ENCODE data around the gene PTPA.

PTPA gene

GRCh38 chr9:129095170-129095667, 16.0 kb upstream of the PTPA start:
- no peaks in the 10 kb centered on the region for H3K27me3 ChIP-seq (ENCODE audit: control insufficient read depth in 3 of 3, insufficient read depth in 3 of 3, low read depth in 1 of 3, low read length in 3 of 3)
- H3K4me3 ChIP-seq (ENCODE audit: low read length in 2 of 2) = peak overlapping the region in 1 of 2 donors; percentile 35
- no peak overlapping the region for H2AK5ac ChIP-seq (ENCODE audit: low read depth, low read length)
- H2BK5ac ChIP-seq (ENCODE audit: low read length) = peak overlapping the region; percentile 87
- no peak overlapping the region for H2BK120ac ChIP-seq (ENCODE audit: low read depth, low read length)
- H3K18ac ChIP-seq (ENCODE audit: low read length) = no peak overlapping the region
- no peak overlapping the region for H2AFZ ChIP-seq (ENCODE audit: low read length)
- H3K9ac ChIP-seq (ENCODE audit: low read depth, low read length, poor library complexity) = no peak overlapping the region
- no peak overlapping the region for H3K4ac ChIP-seq (ENCODE audit: low read length)
- H4K8ac ChIP-seq (ENCODE audit: low read depth, low read length) = peak overlapping the region; percentile 65
- no peak overlapping the region for H4K91ac ChIP-seq (ENCODE audit: low read depth, low read length, poor library complexity)
- no peaks in the 10 kb centered on the region for H3K4me1 ChIP-seq (ENCODE audit: control insufficient read depth in 2 of 2, insufficient read depth in 1 of 2, low read depth in 1 of 2, low read length in 2 of 2)
- H3K4me2 ChIP-seq (ENCODE audit: insufficient read depth, low read length, poor library complexity, severe bottlenecking) = no peak overlapping the region
- no peaks in the 10 kb centered on the region for H3K79me1 ChIP-seq (ENCODE audit: low read depth, low read length)
- no peak overlapping the region for H3K27ac ChIP-seq (replicated peaks; ENCODE audit: low read length)
- H2BK15ac ChIP-seq (ENCODE audit: low read length) = no peak overlapping the region
- no peak for DNase-seq (ENCODE audit: low spot score)
- peaks cover 4 to 21% of the 10 kb centered on the region in 2 donors for H3K36me3 ChIP-seq (replicated peaks in 1 of 2; ENCODE audit: control insufficient read depth in 2 of 2, insufficient read depth in 2 of 2, low read length in 2 of 2)
- no CpG with 5 or more reads among the region's 21 CpGs for WGBS, 2 donors (ENCODE audit: extremely low coverage in 2 of 2, insufficient read length in 2 of 2, insufficient replicate concordance in 1 of 2)
- peak overlapping the region; percentile 65 for H3K23ac ChIP-seq (ENCODE audit: low read depth, low read length, poor library complexity)
- H2BK12ac ChIP-seq (ENCODE audit: low read length) = peak overlapping the region; percentile 22
- H3K9me3 ChIP-seq (replicated peaks in 1 of 2; ENCODE audit: control insufficient read depth in 2 of 2, insufficient read depth in 1 of 2, low read depth in 1 of 2, low read length in 2 of 2) = no peaks in the 10 kb centered on the region
- H3K14ac ChIP-seq (ENCODE audit: low read length) = peak overlapping the region; percentile 38

- Histone ChIP-seq H3K79me1 (ENCODE audit: low read depth, low read length) (no peaks in the 10 kb centered on the region), H3K4me1 (ENCODE audit: control insufficient read depth in 2 of 2, insufficient read depth in 1 of 2, low read depth in 1 of 2, low read length in 2 of 2) (no peaks in the 10 kb centered on the region), H3K23ac (ENCODE audit: low read depth, low read length, poor library complexity) (peak overlapping the region; percentile 85), H2BK5ac (ENCODE audit: low read length) (no peak overlapping the region), H3K36me3 (replicated peaks in 1 of 2; ENCODE audit: control insufficient read depth in 2 of 2, insufficient read depth in 2 of 2, low read length in 2 of 2) (peaks cover 0 to 14% of the 10 kb centered on the region in 2 donors), H3K14ac (ENCODE audit: low read length) (no peak overlapping the region), H3K4me3 (ENCODE audit: low read length in 2 of 2) (no peak overlapping the region), H4K8ac (ENCODE audit: low read depth, low read length) (no peak overlapping the region), H3K4me2 (ENCODE audit: insufficient read depth, low read length, poor library complexity, severe bottlenecking) (no peak overlapping the region), H2AK5ac (ENCODE audit: low read depth, low read length) (peak overlapping the region; percentile 56), H2BK15ac (ENCODE audit: low read length) (no peak overlapping the region), H3K9me3 (replicated peaks in 1 of 2; ENCODE audit: control insufficient read depth in 2 of 2, insufficient read depth in 1 of 2, low read depth in 1 of 2, low read length in 2 of 2) (no peaks in the 10 kb centered on the region), H2AFZ (ENCODE audit: low read length) (no peak overlapping the region), H2BK12ac (ENCODE audit: low read length) (no peak overlapping the region), H3K9ac (ENCODE audit: low read depth, low read length, poor library complexity) (peak overlapping the region; percentile 44), H3K27ac (replicated peaks; ENCODE audit: low read length) (no peak overlapping the region), H3K27me3 (ENCODE audit: control insufficient read depth in 3 of 3, insufficient read depth in 3 of 3, low read depth in 1 of 3, low read length in 3 of 3) (no peaks in the 10 kb centered on the region), H3K18ac (ENCODE audit: low read length) (peak overlapping the region; percentile 83), H3K4ac (ENCODE audit: low read length) (peak overlapping the region; percentile 84), H2BK120ac (ENCODE audit: low read depth, low read length) (no peak overlapping the region), H4K91ac (ENCODE audit: low read depth, low read length, poor library complexity) (no peak overlapping the region)
- WGBS, 2 donors (ENCODE audit: extremely low coverage in 2 of 2, insufficient read length in 2 of 2, insufficient replicate concordance in 1 of 2) = no CpG with 5 or more reads among the region's 12 CpGs
- no peak for DNase-seq (ENCODE audit: low spot score)
Observed at GRCh38 chr9:129095908-129096307, 15.3 kb upstream of the PTPA start.

DNA sequence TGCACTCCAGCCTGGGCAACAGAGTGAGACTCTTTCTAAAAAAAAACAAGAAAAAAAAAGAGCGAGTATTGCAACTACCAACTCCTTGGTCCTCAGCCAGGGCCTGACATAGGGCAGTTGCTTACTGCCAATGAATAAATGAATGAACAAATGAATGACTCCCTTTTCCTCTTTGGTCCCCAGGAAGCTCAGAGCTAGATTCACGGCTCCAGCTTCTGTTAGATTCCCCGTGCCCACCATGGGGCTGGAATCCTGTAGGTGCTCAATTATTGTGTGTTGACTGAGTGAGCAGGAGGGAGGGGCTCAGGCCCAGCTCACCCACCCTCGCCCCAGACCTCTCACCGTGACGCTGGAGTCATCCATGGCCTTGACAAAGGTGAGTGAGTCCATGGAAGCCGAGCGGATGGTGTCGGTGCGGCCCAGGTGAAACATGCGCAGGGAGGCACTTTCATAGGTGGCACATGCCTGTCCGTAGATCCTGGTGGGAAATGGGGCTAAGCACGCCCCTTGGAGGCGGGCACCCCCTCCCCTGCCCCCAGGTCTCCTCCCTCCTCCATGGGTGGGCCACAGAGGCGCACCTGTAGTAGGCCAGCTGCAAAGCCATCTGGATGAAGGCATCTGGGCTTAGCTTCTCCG, 13.4 kb upstream of the PTPA start:
- no peak overlapping the region for H2BK15ac ChIP-seq (ENCODE audit: low read length)
- H3K23ac ChIP-seq (ENCODE audit: low read depth, low read length, poor library complexity) = peak overlapping the region; percentile 60
- no peak overlapping the region for H3K18ac ChIP-seq (ENCODE audit: low read length)
- H2AFZ ChIP-seq (ENCODE audit: low read length) = no peak overlapping the region
- H3K79me1 ChIP-seq (ENCODE audit: low read depth, low read length) = peaks cover 2% of the 10 kb centered on the region
- no peak overlapping the region for H3K4me2 ChIP-seq (ENCODE audit: insufficient read depth, low read length, poor library complexity, severe bottlenecking)
- no peak overlapping the region for H3K9ac ChIP-seq (ENCODE audit: low read depth, low read length, poor library complexity)
- H2BK5ac ChIP-seq (ENCODE audit: low read length) = no peak overlapping the region
- H2AK5ac ChIP-seq (ENCODE audit: low read depth, low read length) = no peak overlapping the region
- no peak overlapping the region for H3K14ac ChIP-seq (ENCODE audit: low read length)
- no peak for DNase-seq (ENCODE audit: low spot score)
- H3K27ac ChIP-seq (replicated peaks; ENCODE audit: low read length) = no peak overlapping the region
- H4K8ac ChIP-seq (ENCODE audit: low read depth, low read length) = no peak overlapping the region
- H3K36me3 ChIP-seq (replicated peaks in 1 of 2; ENCODE audit: control insufficient read depth in 2 of 2, insufficient read depth in 2 of 2, low read length in 2 of 2) = peaks cover 0 to 13% of the 10 kb centered on the region in 2 donors
- no peaks in the 10 kb centered on the region for H3K4me1 ChIP-seq (ENCODE audit: control insufficient read depth in 2 of 2, insufficient read depth in 1 of 2, low read depth in 1 of 2, low read length in 2 of 2)
- no CpG with 5 or more reads among the region's 16 CpGs for WGBS, 2 donors (ENCODE audit: extremely low coverage in 2 of 2, insufficient read length in 2 of 2, insufficient replicate concordance in 1 of 2)
- H3K4me3 ChIP-seq (ENCODE audit: low read length in 2 of 2) = no peak overlapping the region
- no peaks in the 10 kb centered on the region for H3K27me3 ChIP-seq (ENCODE audit: control insufficient read depth in 3 of 3, insufficient read depth in 3 of 3, low read depth in 1 of 3, low read length in 3 of 3)
- H3K9me3 ChIP-seq (replicated peaks in 1 of 2; ENCODE audit: control insufficient read depth in 2 of 2, insufficient read depth in 1 of 2, low read depth in 1 of 2, low read length in 2 of 2) = no peaks in the 10 kb centered on the region
- H2BK12ac ChIP-seq (ENCODE audit: low read length) = no peak overlapping the region
- no peak overlapping the region for H2BK120ac ChIP-seq (ENCODE audit: low read depth, low read length)
- H4K91ac ChIP-seq (ENCODE audit: low read depth, low read length, poor library complexity) = no peak overlapping the region
- no peak overlapping the region for H3K4ac ChIP-seq (ENCODE audit: low read length)

GRCh38 chr9:129098328-129098727, 12.9 kb upstream of the PTPA start:
- WGBS, 2 donors (ENCODE audit: extremely low coverage in 2 of 2, insufficient read length in 2 of 2, insufficient replicate concordance in 1 of 2) = no CpG with 5 or more reads among the region's 11 CpGs
- no peak overlapping the region for H2BK5ac ChIP-seq (ENCODE audit: low read length)
- no peak overlapping the region for H3K4me2 ChIP-seq (ENCODE audit: insufficient read depth, low read length, poor library complexity, severe bottlenecking)
- H2AK5ac ChIP-seq (ENCODE audit: low read depth, low read length) = no peak overlapping the region
- no peak overlapping the region for H4K91ac ChIP-seq (ENCODE audit: low read depth, low read length, poor library complexity)
- no peak overlapping the region for H3K18ac ChIP-seq (ENCODE audit: low read length)
- no peak overlapping the region for H3K4ac ChIP-seq (ENCODE audit: low read length)
- H3K23ac ChIP-seq (ENCODE audit: low read depth, low read length, poor library complexity) = peak overlapping the region; percentile 60
- peaks cover 0 to 13% of the 10 kb centered on the region in 2 donors for H3K36me3 ChIP-seq (replicated peaks in 1 of 2; ENCODE audit: control insufficient read depth in 2 of 2, insufficient read depth in 2 of 2, low read length in 2 of 2)
- H3K4me3 ChIP-seq (ENCODE audit: low read length in 2 of 2) = no peak overlapping the region
- no peak overlapping the region for H2BK120ac ChIP-seq (ENCODE audit: low read depth, low read length)
- H2BK12ac ChIP-seq (ENCODE audit: low read length) = no peak overlapping the region
- no peaks in the 10 kb centered on the region for H3K9me3 ChIP-seq (replicated peaks in 1 of 2; ENCODE audit: control insufficient read depth in 2 of 2, insufficient read depth in 1 of 2, low read depth in 1 of 2, low read length in 2 of 2)
- H2BK15ac ChIP-seq (ENCODE audit: low read length) = no peak overlapping the region
- no peak overlapping the region for H3K9ac ChIP-seq (ENCODE audit: low read depth, low read length, poor library complexity)
- H2AFZ ChIP-seq (ENCODE audit: low read length) = no peak overlapping the region
- no peak overlapping the region for H4K8ac ChIP-seq (ENCODE audit: low read depth, low read length)
- DNase-seq (ENCODE audit: low spot score) = no peak
- peaks cover 2% of the 10 kb centered on the region for H3K79me1 ChIP-seq (ENCODE audit: low read depth, low read length)
- H3K27ac ChIP-seq (replicated peaks; ENCODE audit: low read length) = no peak overlapping the region
- H3K4me1 ChIP-seq (ENCODE audit: control insufficient read depth in 2 of 2, insufficient read depth in 1 of 2, low read depth in 1 of 2, low read length in 2 of 2) = no peaks in the 10 kb centered on the region
- H3K14ac ChIP-seq (ENCODE audit: low read length) = no peak overlapping the region
- H3K27me3 ChIP-seq (ENCODE audit: control insufficient read depth in 3 of 3, insufficient read depth in 3 of 3, low read depth in 1 of 3, low read length in 3 of 3) = no peaks in the 10 kb centered on the region
